Neural crest cell (in vitro differentiated cells): ENCODE results near the gene UTP3. TPM values are rescaled to one million over a fixed set of nuclear protein-coding genes. Genes with fewer than 3 reads are reported as not detected.
"Not testable (repeated sequence)": the region's sequence is repeated elsewhere in the genome, so short reads cannot be mapped to it uniquely, and the experiment has no call there.

Source experiments
- DNase-seq: peaks from one replicate; pipeline ENCODE4 v3.0.0; 2021; ENCODE audit warnings: low read depth, mixed read lengths, low spot score
- H3K27ac Mint-ChIP-seq: one replicate; pipeline ENCODE4 v1.8.0; 2021; ENCODE audit warnings: mild to moderate bottlenecking, mixed read lengths; ENCODE audit not compliant: unreplicated experiment
- H3K27me3 Mint-ChIP-seq: 2 replicates; pipeline ENCODE4 v1.8.0; 2021; ENCODE audit warnings: low read depth, mild to moderate bottlenecking, mixed read lengths
- H3K36me3 Mint-ChIP-seq: 2 replicates; pipeline ENCODE4 v1.8.0; 2021; ENCODE audit warnings: low read depth, mild to moderate bottlenecking, mixed read lengths
- H3K4me1 Mint-ChIP-seq: 2 replicates; pipeline ENCODE4 v1.8.0; 2021; ENCODE audit warnings: mixed read lengths
- H3K4me3 Mint-ChIP-seq: one replicate; pipeline ENCODE4 v1.8.0; 2021; ENCODE audit warnings: mild to moderate bottlenecking, mixed read lengths
- H3K9me3 Mint-ChIP-seq: 2 replicates; pipeline ENCODE4 v1.8.0; 2021; ENCODE audit warnings: mixed read lengths
- CTCF ChIP-seq: fragments of 200-600 bp; sonication (generic); conservative IDR thresholded peaks from 2 replicates; pipeline ENCODE4 v1.5.0; 2021; ENCODE audit warnings: antibody characterized with exemption, mild to moderate bottlenecking
- total RNA-seq: library from RNA; stranded (reverse); gene quantifications from 2 replicates; pipeline ENCODE4 v1.2.1, GENCODE V29; 2021

The UTP3 gene
- total RNA-seq, 1 donor from 2014 or later = 30.1 TPM

- Mint-ChIP-seq H3K4me3 (no peak overlapping the region), H3K27ac (no peak overlapping the region), H3K27me3 (peaks cover 13% of the 10 kb centered on the region), H3K9me3 (no peaks in the 10 kb centered on the region), H3K36me3 (no peaks in the 10 kb centered on the region), H3K4me1 (no peaks in the 10 kb centered on the region)
- TF ChIP-seq CTCF = no peak
- no peak for DNase-seq
Measured at GRCh38 chr4:70657326-70657725, 31.0 kb upstream of the UTP3 start.

GRCh38 chr4:70658418-70658817 lies 29.9 kb upstream of the UTP3 start:
- no peaks in the 10 kb centered on the region for H3K9me3 Mint-ChIP-seq
- no peak for TF ChIP-seq CTCF
- no peak overlapping the region for H3K27ac Mint-ChIP-seq
- DNase-seq = no peak
- H3K4me1 Mint-ChIP-seq = no peaks in the 10 kb centered on the region
- no peak overlapping the region for H3K4me3 Mint-ChIP-seq
- peaks cover 13% of the 10 kb centered on the region for H3K27me3 Mint-ChIP-seq
- no peaks in the 10 kb centered on the region for H3K36me3 Mint-ChIP-seq

DNA sequence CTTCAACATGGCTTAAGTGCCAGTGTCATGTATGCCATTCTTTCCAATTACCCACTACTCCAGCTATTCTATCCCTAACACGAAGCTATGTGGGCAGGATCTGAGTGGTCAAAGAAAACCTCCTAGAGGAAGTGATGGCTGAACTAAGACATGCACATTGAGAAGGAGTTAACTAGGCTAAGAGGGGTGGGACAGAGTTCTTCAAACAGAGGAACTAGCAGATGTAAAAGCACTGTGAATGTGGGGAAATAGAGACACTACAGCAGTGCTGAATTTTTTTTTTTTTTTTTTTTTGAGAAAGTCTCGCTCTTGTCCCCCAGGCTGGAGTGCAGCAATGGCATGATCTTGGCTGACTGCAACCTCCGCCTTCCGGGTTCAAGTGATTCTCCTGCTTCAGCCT lies 28.2 kb upstream of the UTP3 start:
- no peak overlapping the region for H3K4me3 Mint-ChIP-seq
- H3K4me1 Mint-ChIP-seq = no peaks in the 10 kb centered on the region
- H3K27ac Mint-ChIP-seq = no peak overlapping the region
- H3K27me3 Mint-ChIP-seq = peaks cover 5% of the 10 kb centered on the region
- no peak for DNase-seq
- no peaks in the 10 kb centered on the region for H3K36me3 Mint-ChIP-seq
- no peak for TF ChIP-seq CTCF
- no peaks in the 10 kb centered on the region for H3K9me3 Mint-ChIP-seq

DNA sequence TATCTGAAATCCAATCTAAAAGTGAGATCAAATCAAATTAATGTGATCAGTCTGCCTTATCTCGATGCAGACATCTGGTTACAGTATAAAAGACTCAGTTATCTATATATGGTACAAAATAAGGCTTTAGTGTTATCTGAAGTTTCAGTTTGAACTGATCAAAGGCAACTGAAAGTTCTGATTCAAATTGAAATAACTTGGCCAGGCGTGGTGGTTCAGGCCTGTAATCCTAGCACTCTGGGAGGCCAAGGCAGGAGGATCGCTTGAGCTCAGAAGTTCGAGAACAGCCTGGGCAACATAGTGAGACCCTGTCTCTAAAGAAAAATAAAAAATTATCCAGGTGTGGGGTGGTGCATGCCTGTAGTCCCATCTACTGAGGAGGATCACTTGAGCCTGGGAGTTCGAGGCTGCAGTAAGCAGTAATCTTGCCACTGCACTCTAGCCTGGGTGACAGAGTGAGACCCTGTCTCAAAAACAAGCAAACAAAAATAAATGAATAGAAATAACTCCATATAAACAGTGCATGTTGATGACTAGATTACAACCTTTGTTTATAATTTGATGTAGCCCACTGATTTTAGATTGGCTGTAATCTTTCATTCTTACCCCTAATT lies 26.9 kb upstream of the UTP3 start:
- H3K36me3 Mint-ChIP-seq, DNase-seq, H3K27me3 Mint-ChIP-seq, H3K9me3 Mint-ChIP-seq, H3K4me3 Mint-ChIP-seq, H3K27ac Mint-ChIP-seq, H3K4me1 Mint-ChIP-seq: not testable (repeated sequence)

DNA sequence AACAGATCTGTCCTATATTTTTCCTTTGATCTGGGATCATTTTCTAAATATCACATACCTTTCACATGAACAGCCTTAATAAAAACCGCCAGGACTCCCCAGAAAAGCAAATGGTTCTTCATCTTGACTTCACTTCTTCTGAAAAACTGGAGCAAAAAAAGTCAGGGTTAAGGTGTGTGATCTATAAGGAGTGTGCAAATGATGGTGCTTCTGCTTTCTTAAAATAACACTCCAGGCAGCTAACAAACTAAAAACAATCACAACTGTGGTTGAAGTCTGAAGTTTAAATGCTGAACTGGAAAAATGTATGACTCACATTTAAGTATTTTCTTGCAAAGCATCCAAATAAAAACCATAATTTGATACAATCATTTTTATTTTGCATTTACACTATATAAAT lies 22.0 kb upstream of the UTP3 start, which contains the start of gene JCHAIN:
JCHAIN (minus strand) TSS at position 140 of the 400 bp plus-strand sequence; CDS start at position 122, 18 bp downstream.
- H3K27ac Mint-ChIP-seq = no peak within 1 kb of the TSS
- DNase-seq = no peak

More for the DNA sequence above, 22.0 kb upstream of the UTP3 start, which contains the start of gene JCHAIN:
- TF ChIP-seq CTCF = no peak
- Mint-ChIP-seq H3K4me3 (no peak within 1 kb of the TSS), H3K9me3 (no peaks in the 10 kb centered on the region), H3K27me3 (peaks cover 12% of the 10 kb centered on the region), H3K36me3 (no peaks in the 10 kb centered on the region), H3K4me1 (no peaks in the 10 kb centered on the region)
